Right lung (tissue), 5 donors: ENCODE results near the gene SLC22A3. TPM values are rescaled to one million over a fixed set of nuclear protein-coding genes. Genes with fewer than 3 reads are reported as not detected.

Experiments
- DNase-seq, 2 donors: peaks; one replicate each; pipeline ENCODE4 v3.0.0-alpha.2; 2013
- polyA plus RNA-seq, 5 donors: library from polyadenylated mRNA; unstranded; fragments of 120-200 nt; gene quantifications; one replicate each; pipeline versions ENCODE4 v1.2.1 to v1.2.3, GENCODE V29; 2013; ENCODE audit warnings: inconsistent platforms in 1 of 5, low replicate concordance in 1 of 5; ENCODE audit not compliant: insufficient read length in 5 of 5, insufficient read depth in 1 of 5

Gene SLC22A3
- polyA plus RNA-seq, 5 donors = 20.2 to 42.1 (median 31.5) TPM

GRCh38 chr6:160400446-160400845 lies 52.3 kb downstream of the SLC22A3 start:
- no peak for DNase-seq

- no peak for DNase-seq
These were observed 60.4 kb downstream of the SLC22A3 start for GRCh38 chr6:160408528-160408927.

GRCh38 chr6:160412993-160413392 lies 64.8 kb downstream of the SLC22A3 start:
- DNase-seq = no peak

GRCh38 chr6:160417146-160417545 lies 69.0 kb downstream of the SLC22A3 start:
- peak; percentile 74 to 75 for DNase-seq

GRCh38 chr6:160417550-160417949 lies 69.4 kb downstream of the SLC22A3 start:
- no peak for DNase-seq

- no peak for DNase-seq
These were observed 70.2 kb downstream of the SLC22A3 start for GRCh38 chr6:160418370-160418769.

GRCh38 chr6:160419488-160419887 lies 71.3 kb downstream of the SLC22A3 start:
- DNase-seq = no peak

GRCh38 chr6:160420253-160420968 lies 72.2 kb downstream of the SLC22A3 start:
- no peak for DNase-seq

GRCh38 chr6:160420969-160421556 lies 72.9 kb downstream of the SLC22A3 start:
- no peak for DNase-seq

- peak in 1 of 2 donors; percentile 31 for DNase-seq
These were observed 73.7 kb downstream of the SLC22A3 start for GRCh38 chr6:160421854-160422253.

- no peak for DNase-seq
These were observed 76.1 kb downstream of the SLC22A3 start for GRCh38 chr6:160424256-160424655.

- no peak for DNase-seq
These were observed 78.0 kb downstream of the SLC22A3 start for GRCh38 chr6:160426136-160426535.

GRCh38 chr6:160427312-160428068 lies 79.3 kb downstream of the SLC22A3 start:
- DNase-seq = no peak

GRCh38 chr6:160428069-160428430 lies 79.9 kb downstream of the SLC22A3 start:
- DNase-seq = peak; percentile 39 to 59

GRCh38 chr6:160428818-160429619 lies 80.8 kb downstream of the SLC22A3 start:
- DNase-seq = no peak

- no peak for DNase-seq
These were observed 81.4 kb downstream of the SLC22A3 start for GRCh38 chr6:160429620-160429895.

- DNase-seq = no peak
These were observed 82.0 kb downstream of the SLC22A3 start for GRCh38 chr6:160430203-160430602.

GRCh38 chr6:160430751-160431150 lies 82.6 kb downstream of the SLC22A3 start:
- DNase-seq = peak in 1 of 2 donors; percentile 23

- peak; percentile 82 to 83 for DNase-seq
These were observed 83.0 kb downstream of the SLC22A3 start for GRCh38 chr6:160431226-160431625.

- no peak for DNase-seq
These were observed 83.7 kb downstream of the SLC22A3 start for GRCh38 chr6:160431791-160432404.

GRCh38 chr6:160435935-160436334 lies 87.8 kb downstream of the SLC22A3 start:
- DNase-seq = no peak

GRCh38 chr6:160437154-160437553 lies 89.0 kb downstream of the SLC22A3 start:
- DNase-seq = no peak
